CD8-positive, alpha-beta memory T cell (primary cell): ENCODE measurements around the gene PKP4. TPM values are rescaled to one million over a fixed set of nuclear protein-coding genes. Genes with fewer than 3 reads are reported as not detected.

Experiments
- CTCF ChIA-PET: fragments of 350-600 bp; sonication (Branson Sonifier 250); formaldehyde crosslinking; loops from one replicate; lab custom pipeline; 2021; ENCODE audit warnings: antibody characterized with exemption; lab: Charles Lee
- POLR2A ChIA-PET: fragments of 350-600 bp; sonication (Branson Sonifier 250); formaldehyde crosslinking; loops from one replicate; lab custom pipeline; 2021; ENCODE audit warnings: antibody characterized with exemption; lab: Charles Lee
- DNase-seq, 5 donors: peaks; one replicate each; pipeline versions ENCODE4 v3.0.0 to v3.0.0-alpha.2; 2020 to 2022; ENCODE audit warnings: mixed read lengths in 1 of 5
- H3K27ac ChIP-seq: one replicate; pipeline ENCODE4 v1.7.0; 2013; ENCODE audit warnings: low read depth, mild to moderate bottlenecking, low read length, moderate library complexity
- H3K27me3 ChIP-seq: 2 replicates; pipeline ENCODE4 v1.7.0; 2013; ENCODE audit warnings: low read length, mild to moderate bottlenecking; ENCODE audit not compliant: insufficient read depth, poor library complexity, severe bottlenecking
- H3K36me3 ChIP-seq: 2 replicates; pipeline ENCODE4 v1.7.0; 2013; ENCODE audit warnings: mild to moderate bottlenecking, low read length, moderate library complexity; ENCODE audit not compliant: insufficient read depth
- H3K4me1 ChIP-seq: 2 replicates; pipeline ENCODE4 v1.7.0; 2013; ENCODE audit warnings: mild to moderate bottlenecking, low read length, moderate library complexity; ENCODE audit not compliant: insufficient read depth
- H3K4me3 ChIP-seq: 2 replicates; pipeline ENCODE4 v1.7.0; 2013; ENCODE audit warnings: mild to moderate bottlenecking, low read length
- H3K9me3 ChIP-seq: 2 replicates; pipeline ENCODE4 v1.7.0; 2013; ENCODE audit warnings: mild to moderate bottlenecking, low read length
- H3K27ac Mint-ChIP-seq, 8 donors: one replicate each; pipeline ENCODE4 v1.8.0; 2020 to 2021; ENCODE audit warnings: mixed read lengths in 8 of 8, mild to moderate bottlenecking in 6 of 8, inconsistent platforms in 3 of 8, moderate library complexity in 3 of 8
- H3K27me3 Mint-ChIP-seq, 2 donors: one replicate each; pipeline ENCODE4 v1.8.0; 2020 to 2021; ENCODE audit warnings: mixed read lengths in 2 of 2, mild to moderate bottlenecking in 1 of 2, moderate library complexity in 1 of 2
- H3K36me3 Mint-ChIP-seq, 3 donors: one replicate each; pipeline ENCODE4 v1.8.0; 2020 to 2021; ENCODE audit warnings: mixed read lengths in 3 of 3, inconsistent platforms in 1 of 3, mild to moderate bottlenecking in 1 of 3
- H3K4me1 Mint-ChIP-seq, 3 donors: one replicate each; pipeline ENCODE4 v1.8.0; 2020 to 2021; ENCODE audit warnings: mixed read lengths in 3 of 3, inconsistent platforms in 1 of 3, mild to moderate bottlenecking in 1 of 3
- H3K4me3 Mint-ChIP-seq, 7 donors: one replicate each; pipeline ENCODE4 v1.8.0; 2020 to 2021; ENCODE audit warnings: mixed read lengths in 7 of 7, mild to moderate bottlenecking in 6 of 7, moderate library complexity in 4 of 7, inconsistent platforms in 2 of 7
- H3K9me3 Mint-ChIP-seq, 5 donors: one replicate each; pipeline ENCODE4 v1.8.0; 2020 to 2022; ENCODE audit warnings: mixed read lengths in 5 of 5, mild to moderate bottlenecking in 3 of 5, moderate library complexity in 2 of 5, inconsistent platforms in 1 of 5
- polyA plus RNA-seq: library from polyadenylated mRNA; unstranded; fragments of 300-500 nt; fragmentation: Illumina TruSeq; gene quantifications from one replicate; pipeline ENCODE4 v1.2.3, GENCODE V29; 2021
- total RNA-seq, 2 experiments: library from RNA; stranded (reverse); gene quantifications; one replicate each; pipeline ENCODE4 v1.2.3, GENCODE V29; 2021

Gene PKP4
- total and polyA plus RNA-seq, 3 experiments from 2014 or later = 1.5 to 32.2 (median 29.6) TPM

- Histone ChIP-seq H3K4me3 (no peak overlapping the region), H3K27ac (no peak overlapping the region), H3K4me1 (no peaks in the 10 kb centered on the region), H3K27me3 (no peaks in the 10 kb centered on the region), H3K36me3 (no peaks in the 10 kb centered on the region), H3K9me3 (no peaks in the 10 kb centered on the region)
- CTCF ChIA-PET = no interaction called here
- no peak overlapping the region for H3K4me3 Mint-ChIP-seq
- no peaks in the 10 kb centered on the region for H3K4me1 Mint-ChIP-seq
- no peak overlapping the region for H3K27ac Mint-ChIP-seq
- POLR2A ChIA-PET = no interaction called here
- DNase-seq = no peak
- peaks cover 0 to 16% (median 5%) of the 10 kb centered on the region in 3 donors for H3K36me3 Mint-ChIP-seq
- H3K27me3 Mint-ChIP-seq = no peaks in the 10 kb centered on the region
- no peaks in the 10 kb centered on the region for H3K9me3 Mint-ChIP-seq
Observed at GRCh38 chr2:158589303-158589702, 132.6 kb downstream of the PKP4 start.

- Mint-ChIP-seq H3K9me3 (no peaks in the 10 kb centered on the region), H3K4me3 (no peak overlapping the region), H3K27me3 (no peaks in the 10 kb centered on the region), H3K36me3 (peaks cover under 1 to 9% (median 2%) of the 10 kb centered on the region in 3 donors), H3K4me1 (no peaks in the 10 kb centered on the region), H3K27ac (peak overlapping the region in 1 of 8 donors; percentile 83)
- H3K27me3 ChIP-seq = no peaks in the 10 kb centered on the region
- no peaks in the 10 kb centered on the region for H3K36me3 ChIP-seq
- H3K9me3 ChIP-seq = no peaks in the 10 kb centered on the region
- H3K4me3 ChIP-seq = no peak overlapping the region
- CTCF ChIA-PET = no interaction called here
- H3K4me1 ChIP-seq = no peaks in the 10 kb centered on the region
- H3K27ac ChIP-seq = no peak overlapping the region
- POLR2A ChIA-PET = no interaction called here
- DNase-seq = no peak
Observed at GRCh38 chr2:158598862-158599517, 142.2 kb downstream of the PKP4 start.

GRCh38 chr2:158599609-158600008 is 142.9 kb downstream of the PKP4 start:
- CTCF ChIA-PET = no interaction called here
- Histone ChIP-seq H3K36me3 (no peaks in the 10 kb centered on the region), H3K4me3 (no peak overlapping the region), H3K27ac (no peak overlapping the region), H3K27me3 (no peaks in the 10 kb centered on the region), H3K9me3 (no peaks in the 10 kb centered on the region), H3K4me1 (no peaks in the 10 kb centered on the region)
- H3K4me3 Mint-ChIP-seq = no peak overlapping the region
- POLR2A ChIA-PET = no interaction called here
- no peaks in the 10 kb centered on the region for H3K4me1 Mint-ChIP-seq
- H3K36me3 Mint-ChIP-seq = peaks cover 1 to 6% (median 2%) of the 10 kb centered on the region in 3 donors
- no peak for DNase-seq
- no peaks in the 10 kb centered on the region for H3K9me3 Mint-ChIP-seq
- no peaks in the 10 kb centered on the region for H3K27me3 Mint-ChIP-seq
- H3K27ac Mint-ChIP-seq = peak overlapping the region in 1 of 8 donors; percentile 11

GRCh38 chr2:158600155-158600802 is 143.5 kb downstream of the PKP4 start:
- no peak overlapping the region for H3K4me3 Mint-ChIP-seq
- peaks cover 0 to 6% (median 1%) of the 10 kb centered on the region in 3 donors for H3K36me3 Mint-ChIP-seq
- no peak for DNase-seq
- Histone ChIP-seq H3K27me3 (no peaks in the 10 kb centered on the region), H3K4me1 (no peaks in the 10 kb centered on the region), H3K9me3 (no peaks in the 10 kb centered on the region), H3K27ac (no peak overlapping the region), H3K36me3 (no peaks in the 10 kb centered on the region), H3K4me3 (no peak overlapping the region)
- ChIA-PET POLR2A (no interaction called here), CTCF (no interaction called here)
- H3K27me3 Mint-ChIP-seq = no peaks in the 10 kb centered on the region
- no peak overlapping the region for H3K27ac Mint-ChIP-seq
- H3K4me1 Mint-ChIP-seq = no peaks in the 10 kb centered on the region
- no peaks in the 10 kb centered on the region for H3K9me3 Mint-ChIP-seq

GRCh38 chr2:158602027-158602426 is 145.3 kb downstream of the PKP4 start:
- H3K9me3 Mint-ChIP-seq = no peaks in the 10 kb centered on the region
- no peak overlapping the region for H3K4me3 ChIP-seq
- ChIA-PET CTCF (no interaction called here), POLR2A (no interaction called here)
- no peaks in the 10 kb centered on the region for H3K9me3 ChIP-seq
- H3K27me3 ChIP-seq = no peaks in the 10 kb centered on the region
- no peaks in the 10 kb centered on the region for H3K27me3 Mint-ChIP-seq
- no peak overlapping the region for H3K27ac Mint-ChIP-seq
- no peaks in the 10 kb centered on the region for H3K4me1 Mint-ChIP-seq
- H3K27ac ChIP-seq = no peak overlapping the region
- H3K4me1 ChIP-seq = no peaks in the 10 kb centered on the region
- H3K36me3 Mint-ChIP-seq = peaks cover 0 to 6% (median 1%) of the 10 kb centered on the region in 3 donors
- H3K36me3 ChIP-seq = no peaks in the 10 kb centered on the region
- no peak for DNase-seq
- H3K4me3 Mint-ChIP-seq = no peak overlapping the region

GRCh38 chr2:158603205-158603604 is 146.5 kb downstream of the PKP4 start:
- Mint-ChIP-seq H3K27ac (no peak overlapping the region), H3K36me3 (peaks cover 0 to 6% (median 1%) of the 10 kb centered on the region in 3 donors), H3K4me1 (no peaks in the 10 kb centered on the region), H3K4me3 (no peak overlapping the region), H3K9me3 (no peaks in the 10 kb centered on the region), H3K27me3 (no peaks in the 10 kb centered on the region)
- Histone ChIP-seq H3K4me3 (no peak overlapping the region), H3K9me3 (no peaks in the 10 kb centered on the region), H3K27ac (no peak overlapping the region), H3K4me1 (no peaks in the 10 kb centered on the region), H3K27me3 (no peaks in the 10 kb centered on the region), H3K36me3 (no peaks in the 10 kb centered on the region)
- no peak for DNase-seq
- POLR2A ChIA-PET = no interaction called here
- CTCF ChIA-PET = no interaction called here

DNA sequence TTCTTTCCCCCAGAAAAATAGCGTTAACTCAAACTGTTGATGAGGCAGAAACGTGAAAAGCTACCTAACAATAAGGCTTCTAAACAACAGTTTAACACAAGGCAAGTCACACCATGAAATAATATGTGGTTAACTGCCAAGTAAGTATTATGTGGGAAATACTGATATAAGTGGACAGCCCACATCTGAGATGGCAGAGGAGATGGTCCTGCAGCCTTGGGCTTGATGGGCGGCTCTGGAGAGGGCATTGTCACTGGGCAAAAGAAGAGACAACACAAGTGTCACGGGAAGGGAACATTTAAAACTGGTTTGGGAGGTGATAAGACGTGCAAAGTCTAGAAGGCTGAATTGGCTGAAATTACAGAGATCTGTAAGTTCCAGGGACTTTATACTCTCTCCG is 147.2 kb downstream of the PKP4 start:
- H3K4me1 ChIP-seq = no peaks in the 10 kb centered on the region
- Mint-ChIP-seq H3K4me1 (no peaks in the 10 kb centered on the region), H3K9me3 (no peaks in the 10 kb centered on the region), H3K27me3 (no peaks in the 10 kb centered on the region), H3K36me3 (peaks cover 0 to 6% (median 1%) of the 10 kb centered on the region in 3 donors), H3K27ac (no peak overlapping the region), H3K4me3 (no peak overlapping the region)
- no peak overlapping the region for H3K27ac ChIP-seq
- H3K4me3 ChIP-seq = no peak overlapping the region
- POLR2A ChIA-PET = no interaction called here
- no peaks in the 10 kb centered on the region for H3K27me3 ChIP-seq
- no peaks in the 10 kb centered on the region for H3K36me3 ChIP-seq
- DNase-seq = no peak
- CTCF ChIA-PET = no interaction called here
- no peaks in the 10 kb centered on the region for H3K9me3 ChIP-seq

- H3K9me3 Mint-ChIP-seq = no peaks in the 10 kb centered on the region
- POLR2A ChIA-PET = no interaction called here
- Histone ChIP-seq H3K4me1 (no peaks in the 10 kb centered on the region), H3K27me3 (no peaks in the 10 kb centered on the region), H3K27ac (no peak overlapping the region), H3K9me3 (no peaks in the 10 kb centered on the region), H3K4me3 (no peak overlapping the region), H3K36me3 (no peaks in the 10 kb centered on the region)
- H3K27ac Mint-ChIP-seq = no peak overlapping the region
- H3K4me1 Mint-ChIP-seq = no peaks in the 10 kb centered on the region
- peaks cover 0 to 3% (median 0%) of the 10 kb centered on the region in 3 donors for H3K36me3 Mint-ChIP-seq
- H3K27me3 Mint-ChIP-seq = no peaks in the 10 kb centered on the region
- DNase-seq = no peak
- H3K4me3 Mint-ChIP-seq = no peak overlapping the region
- CTCF ChIA-PET = no interaction called here
Observed at GRCh38 chr2:158610059-158610458, 153.3 kb downstream of the PKP4 start.
